GM19328 (cell line): Measurements from ENCODE around the gene PPP2R1B.

ENCODE experiments used
- ATAC-seq: cut with Tn5 transposase; IDR thresholded peaks from one replicate; pipeline ENCODE4 v1.9.1; 2021; ENCODE audit warnings: mild to moderate bottlenecking, moderate library complexity; ENCODE audit not compliant: unreplicated experiment

PPP2R1B gene

DNA sequence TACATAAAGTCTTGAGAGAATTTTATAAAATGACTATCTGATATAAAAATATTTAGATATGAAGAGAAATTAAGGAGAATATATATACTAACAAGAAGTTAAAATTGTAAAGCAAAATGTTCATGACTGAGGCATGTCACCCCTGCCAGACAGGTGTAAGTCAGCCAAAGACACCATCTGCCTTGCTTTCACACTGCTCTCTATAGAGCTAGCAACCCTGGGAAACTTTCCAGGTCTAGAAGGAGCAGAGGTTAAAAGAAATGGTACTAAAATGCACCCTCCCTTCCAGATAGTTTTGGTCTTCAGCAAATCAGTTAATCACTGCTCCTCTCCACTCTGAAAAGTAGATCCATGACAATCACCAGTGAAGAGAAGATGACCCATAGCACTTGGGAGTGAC lies 16.5 kb downstream of the PPP2R1B start:
- no peak for ATAC-seq

- no peak for ATAC-seq
Measured at GRCh38 chr11:111748035-111748804, 18.0 kb downstream of the PPP2R1B start.

DNA sequence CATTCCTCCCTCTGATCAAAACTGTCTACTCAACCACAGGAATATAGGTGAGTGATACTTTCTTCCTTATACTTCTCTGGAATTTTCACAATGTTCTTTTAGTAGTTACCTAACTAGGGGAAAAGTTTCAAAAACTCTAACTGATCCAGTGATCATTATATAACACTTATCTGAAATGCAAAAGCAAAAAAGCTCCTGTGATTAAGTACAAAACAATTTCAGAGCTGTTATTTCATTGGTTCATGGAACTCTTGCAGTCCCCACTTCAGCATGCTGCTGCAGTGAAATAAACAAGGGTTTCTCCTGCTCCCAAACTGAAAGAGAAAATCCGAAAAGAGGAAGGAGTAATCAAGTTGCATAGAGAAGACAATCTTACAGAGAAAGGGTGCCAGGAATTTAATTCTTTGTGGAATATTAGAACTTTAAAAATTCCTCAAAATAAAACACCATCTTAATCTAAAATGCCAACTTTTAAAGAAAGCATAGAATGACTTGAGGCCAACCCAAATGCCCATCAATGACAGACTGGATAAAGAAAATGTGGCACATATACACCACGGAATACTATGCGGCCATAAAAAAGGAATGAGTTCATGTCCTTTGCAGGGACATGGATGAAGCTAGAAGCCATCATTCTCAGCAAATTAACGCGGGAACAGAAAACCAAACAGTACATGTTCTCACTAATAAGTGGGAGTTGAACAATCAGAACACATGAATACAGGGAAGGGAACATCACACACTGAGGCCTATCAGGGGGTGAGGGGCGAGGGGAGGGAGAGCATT lies 20.3 kb downstream of the PPP2R1B start:
- no peak for ATAC-seq

GRCh38 chr11:111743700-111744099 lies 22.5 kb downstream of the PPP2R1B start:
- ATAC-seq, result no peak

- no peak for ATAC-seq
Measured at GRCh38 chr11:111741751-111742150, 24.4 kb downstream of the PPP2R1B start.

GRCh38 chr11:111739299-111739698 lies 26.9 kb downstream of the PPP2R1B start:
- no peak for ATAC-seq

- ATAC-seq, result no peak
Measured at GRCh38 chr11:111737444-111738210, 28.6 kb downstream of the PPP2R1B start.

DNA sequence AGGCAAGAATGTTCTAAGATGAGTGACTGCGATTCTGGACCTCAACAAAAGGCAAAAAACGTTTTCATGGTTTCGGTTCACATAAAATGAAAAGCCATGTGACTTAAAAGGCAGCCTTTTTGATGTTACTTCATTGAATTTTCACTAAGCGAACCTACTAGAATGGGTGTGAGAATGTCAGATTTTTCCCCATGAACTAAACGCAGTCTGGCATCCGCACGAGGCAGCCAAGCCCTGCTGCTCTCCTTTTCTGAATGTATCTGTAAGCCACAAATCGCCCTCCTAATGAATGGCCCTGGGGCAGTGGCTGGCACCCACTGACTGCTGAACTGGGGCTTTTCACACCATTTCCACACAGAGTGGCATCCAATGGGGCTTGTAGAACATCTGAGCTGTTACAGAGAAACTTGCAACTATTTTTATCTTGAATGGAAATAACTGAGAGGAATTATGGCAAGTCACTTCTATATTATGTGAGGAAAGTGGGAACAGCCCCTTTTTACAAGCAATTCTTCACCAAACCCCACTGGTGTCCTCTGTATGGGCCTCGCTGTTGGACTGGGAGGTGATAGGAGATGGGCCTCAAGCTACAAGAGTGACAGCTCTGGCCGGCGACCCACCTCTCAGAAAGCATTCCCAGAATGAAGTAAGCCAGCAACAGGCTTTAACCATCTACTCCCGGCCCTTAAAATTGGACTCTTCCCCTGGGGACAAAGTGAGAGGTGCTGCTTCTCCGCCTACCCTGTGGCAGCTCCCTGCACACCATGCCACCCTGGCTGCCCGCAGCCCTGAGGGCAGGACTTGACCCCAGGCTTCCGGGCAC lies 29.4 kb downstream of the PPP2R1B start:
- no peak for ATAC-seq

DNA sequence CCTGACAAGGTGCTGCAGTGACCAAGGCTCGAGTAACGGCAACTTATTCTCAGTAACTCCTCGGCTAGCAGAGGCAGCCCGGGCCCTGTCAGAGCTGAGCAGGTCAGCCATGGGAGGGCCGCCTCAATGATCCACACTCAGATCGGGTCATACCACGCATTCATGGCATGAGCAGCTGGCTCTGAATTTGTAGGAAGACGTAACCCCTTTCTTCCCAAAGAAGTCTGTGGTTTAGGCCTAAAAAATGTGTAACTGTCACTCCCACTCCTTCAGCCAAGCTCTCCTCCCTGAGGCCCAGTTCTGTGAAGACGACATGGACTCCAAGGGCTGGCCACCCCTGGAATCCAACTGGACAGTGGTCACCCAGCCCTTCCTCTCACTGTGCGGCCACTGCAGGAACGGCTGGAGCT lies 30.0 kb downstream of the PPP2R1B start:
- no peak for ATAC-seq

DNA sequence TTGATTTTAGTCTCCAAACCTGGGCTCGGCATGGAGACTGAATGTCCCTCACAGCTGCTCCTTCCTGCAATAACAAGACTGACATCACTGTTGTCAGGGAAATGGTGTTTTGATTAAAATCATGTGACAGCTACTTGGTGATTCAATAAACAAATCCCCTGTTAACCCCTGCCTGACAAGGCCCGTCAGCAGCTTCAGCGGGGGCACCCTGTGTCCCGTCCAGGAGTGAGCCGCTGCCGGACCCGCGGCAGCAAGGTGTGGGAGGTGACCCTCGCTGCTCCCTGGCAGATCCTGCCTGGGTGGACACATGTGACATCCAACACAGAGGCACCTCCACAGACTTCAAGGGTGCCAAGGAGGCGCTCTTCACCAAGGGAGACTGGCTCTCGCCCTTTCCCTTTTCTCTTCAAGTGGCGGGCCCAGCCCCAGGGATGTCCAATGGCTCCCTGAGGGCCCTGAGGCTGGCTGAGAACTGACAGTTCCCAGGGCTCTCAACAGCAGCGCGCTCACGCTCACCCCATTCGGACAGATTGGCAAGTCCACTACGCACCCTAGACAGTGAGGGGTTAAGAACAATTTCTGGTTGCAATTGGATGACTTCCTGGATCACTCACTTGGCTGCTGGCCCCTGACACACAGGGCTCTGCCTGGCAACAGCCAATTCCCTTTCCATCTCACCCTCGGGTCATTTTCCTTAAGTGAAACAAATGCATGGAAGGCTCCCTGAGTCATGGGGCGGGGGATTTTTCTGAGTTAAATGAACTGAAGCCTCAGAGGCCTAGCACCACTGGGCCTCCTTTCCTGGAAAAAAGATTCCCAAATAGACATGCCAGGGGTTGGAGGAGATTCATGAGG lies 30.7 kb downstream of the PPP2R1B start:
- ATAC-seq, result no peak

- no peak for ATAC-seq
Measured at GRCh38 chr11:111734954-111735261, 31.3 kb downstream of the PPP2R1B start.

DNA sequence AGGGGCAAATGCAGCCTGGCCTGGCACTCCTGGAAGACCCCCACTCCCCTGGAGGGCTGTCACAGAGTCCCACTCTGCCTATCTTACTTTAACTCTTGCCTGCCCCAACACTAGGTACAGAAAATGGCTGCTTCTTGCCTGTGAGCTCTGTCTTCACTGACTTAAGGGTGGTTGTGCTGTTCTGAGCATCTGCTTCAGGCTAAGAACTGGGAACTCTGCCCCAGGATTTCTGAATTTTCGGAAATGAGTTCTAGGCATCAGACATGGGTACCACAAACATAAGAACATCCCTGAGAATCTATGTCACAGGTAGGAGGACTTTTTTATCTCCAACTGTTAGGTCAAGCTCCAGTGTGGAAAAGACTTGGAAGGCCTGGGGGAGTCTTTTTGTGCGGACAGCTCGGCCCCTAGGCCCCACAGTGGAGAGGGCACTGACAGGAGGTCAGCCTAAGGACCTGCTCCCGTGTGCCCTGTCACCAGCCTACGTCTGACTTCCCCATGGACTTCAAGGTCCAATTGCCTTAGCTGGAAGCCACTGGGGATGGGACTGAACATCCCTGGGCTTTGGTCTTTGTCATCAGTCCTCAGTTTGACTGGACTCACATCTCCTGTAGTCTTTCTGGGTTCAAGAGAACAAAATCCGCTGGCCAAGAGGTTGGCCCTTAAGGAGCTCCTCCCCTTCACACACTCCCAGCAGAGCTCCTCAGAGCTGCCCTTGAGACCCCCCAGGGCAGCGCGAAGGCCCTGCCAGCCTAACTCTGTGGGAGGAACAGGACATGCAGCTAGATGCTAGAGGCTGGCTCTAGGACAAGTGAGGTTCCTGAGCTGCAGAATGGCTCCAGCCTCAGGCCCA lies 31.9 kb downstream of the PPP2R1B start:
- no peak for ATAC-seq

GRCh38 chr11:111733611-111734088 lies 32.5 kb downstream of the PPP2R1B start:
- ATAC-seq, result no peak

GRCh38 chr11:111733016-111733415 lies 33.2 kb downstream of the PPP2R1B start:
- no peak for ATAC-seq

DNA sequence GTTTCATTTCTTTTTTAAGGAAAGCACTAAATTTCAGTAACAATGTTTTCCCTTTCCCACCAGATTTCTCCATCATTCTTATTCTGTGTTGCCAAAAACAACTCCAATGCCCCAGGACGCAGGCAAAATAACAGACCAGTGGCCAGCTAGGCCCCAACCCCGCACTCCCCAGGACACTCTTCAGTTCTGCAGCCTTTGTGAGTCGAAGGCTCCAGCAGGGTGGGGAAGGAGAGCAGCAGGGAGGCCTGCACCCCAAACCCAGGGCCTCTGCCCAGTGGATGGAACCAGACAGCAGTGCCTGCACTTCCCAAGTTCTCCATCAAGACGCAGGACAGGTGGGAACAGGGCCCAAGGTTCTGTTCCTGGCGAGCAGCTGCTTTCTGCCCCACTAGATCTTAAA lies 34.4 kb downstream of the PPP2R1B start:
- no peak for ATAC-seq

DNA sequence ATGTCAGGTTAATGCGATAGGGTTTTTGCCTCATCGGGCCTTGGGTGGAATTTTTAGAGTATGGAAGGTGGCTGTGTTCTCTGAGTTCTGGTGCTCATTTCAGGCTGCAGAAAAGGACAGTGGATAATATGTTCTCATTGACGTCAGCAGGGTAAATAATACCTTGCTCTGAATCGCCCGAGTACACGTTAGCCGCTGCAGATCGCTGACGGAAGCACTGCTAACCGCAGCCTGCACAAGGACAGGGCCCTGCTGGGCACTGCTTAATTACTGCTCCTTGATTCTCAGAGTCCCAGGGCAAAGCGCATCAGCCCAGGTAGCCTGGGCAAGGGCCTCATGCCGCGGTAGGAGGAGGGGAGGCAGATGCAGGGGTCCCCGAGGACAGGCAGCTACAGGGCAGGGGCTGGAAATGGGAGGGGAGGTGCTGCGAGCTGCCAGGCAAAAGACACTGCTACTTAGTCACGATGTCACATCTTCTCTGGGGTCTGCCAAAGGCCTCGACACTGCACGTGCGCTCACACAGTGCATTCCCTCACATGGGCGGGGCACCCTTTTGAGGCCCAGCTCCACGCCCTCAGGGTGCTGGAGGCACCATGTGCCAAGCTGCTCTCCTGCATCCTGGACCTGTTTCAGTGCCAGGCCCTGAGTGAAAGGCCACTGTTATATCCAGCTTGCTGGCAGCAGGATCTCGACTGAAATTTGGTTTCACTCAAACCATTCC lies 35.2 kb downstream of the PPP2R1B start:
- no peak for ATAC-seq

- ATAC-seq, result no peak
Measured at GRCh38 chr11:111729831-111730311, 36.3 kb downstream of the PPP2R1B start.
